GM19238 (cell line): Measurements from ENCODE around the gene ZBTB20.
"Not testable (repeated sequence)": the region's sequence is repeated elsewhere in the genome, so short reads cannot be mapped to it uniquely, and the experiment has no call there.

Experiments
- DNase-seq: peaks from one replicate; pipeline ENCODE4 v3.0.0; 2011; ENCODE audit warnings: low spot score; ENCODE audit not compliant: insufficient read length

ZBTB20 gene

DNA sequence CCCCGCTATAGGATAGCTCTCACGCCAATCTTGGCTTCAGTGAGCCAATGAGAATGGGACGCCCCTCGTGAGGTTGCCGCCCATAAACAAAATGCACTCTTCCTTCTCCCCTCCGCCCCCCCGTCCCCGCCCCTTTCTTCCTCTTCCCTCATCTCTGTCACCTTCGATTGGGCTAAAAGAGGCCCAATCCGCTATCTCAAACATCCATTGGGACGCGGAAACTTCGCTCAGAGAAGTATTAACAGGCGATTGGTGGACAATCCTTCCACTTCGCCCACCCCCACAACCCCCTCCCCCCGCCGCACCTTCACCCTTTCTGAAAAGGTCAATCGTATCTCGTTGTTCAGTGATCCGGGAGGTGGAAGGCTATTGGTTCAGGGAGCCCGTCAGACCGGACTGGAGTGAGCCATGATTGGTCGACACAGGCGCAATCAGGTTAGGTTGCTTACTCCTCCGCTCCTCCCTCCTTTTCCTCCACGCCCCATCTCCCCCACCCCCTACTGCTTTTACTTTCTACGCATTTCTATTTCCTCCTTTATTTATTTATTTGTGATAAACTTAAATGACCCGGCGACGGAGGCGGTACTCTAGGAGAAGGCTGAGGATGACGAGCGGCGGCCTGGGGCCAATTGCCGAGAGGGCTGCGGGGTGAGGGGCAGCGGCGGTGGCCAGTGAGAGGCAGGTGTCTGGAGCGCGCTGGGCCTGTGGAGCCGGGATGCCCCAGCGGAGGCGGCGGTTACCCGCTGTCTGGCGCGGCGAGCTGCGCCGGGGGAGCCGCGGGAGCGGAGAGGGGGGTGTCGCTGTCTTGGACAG lies 447 bp upstream of the ZBTB20 start:
- peak; percentile 77 for DNase-seq

DNA sequence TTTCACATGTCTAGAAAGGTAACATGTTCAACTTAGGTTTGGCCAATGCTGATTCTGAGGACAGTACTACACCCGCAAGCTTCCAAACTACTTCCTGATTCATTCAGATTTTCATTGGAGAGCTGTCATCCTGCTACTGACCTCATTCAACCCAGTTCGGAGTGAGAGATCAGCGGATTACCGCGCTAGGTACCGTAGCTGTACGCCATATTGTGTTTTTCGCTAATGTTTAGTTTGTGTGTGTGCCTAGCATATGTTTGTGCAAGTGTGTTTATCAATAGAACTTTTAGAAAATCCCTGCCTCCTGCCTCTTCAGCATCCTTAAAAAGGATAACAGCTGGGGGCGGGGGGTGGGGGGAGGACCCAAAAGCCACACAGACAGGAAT lies 1.1 kb downstream of the ZBTB20 start:
- DNase-seq: no peak

DNA sequence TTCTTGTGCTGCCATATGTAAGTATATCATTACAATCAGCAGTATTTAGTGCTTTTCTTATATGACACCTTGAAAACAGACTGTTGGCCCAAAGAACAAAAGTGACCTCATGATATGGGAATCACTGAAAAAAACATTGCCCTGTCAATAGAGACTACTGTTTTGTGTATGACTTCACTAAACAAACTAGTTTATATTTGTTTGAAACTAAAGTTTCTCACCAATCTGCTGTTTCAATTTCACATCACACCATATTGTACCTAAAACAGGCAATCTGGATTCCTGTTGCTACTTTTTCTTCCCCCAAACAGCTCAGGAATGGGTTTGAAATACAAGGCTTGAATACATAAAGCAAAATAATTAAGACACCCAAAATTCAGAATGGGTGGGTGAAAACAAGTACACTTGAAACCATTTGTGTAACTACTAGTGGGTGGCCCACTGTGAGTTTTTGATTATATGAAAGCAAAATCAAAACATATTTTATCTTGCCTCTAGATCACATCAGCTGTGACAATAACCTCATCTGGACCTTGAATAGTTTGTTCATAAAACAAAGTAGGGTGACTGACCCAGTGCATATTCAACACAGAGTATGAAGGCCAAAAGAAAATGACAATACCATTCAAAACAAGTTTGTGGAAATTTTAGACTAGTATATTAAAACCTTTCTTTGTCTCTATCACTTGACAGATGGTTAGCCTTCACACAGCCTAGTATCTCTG lies 5.9 kb downstream of the ZBTB20 start:
- no peak for DNase-seq

DNA sequence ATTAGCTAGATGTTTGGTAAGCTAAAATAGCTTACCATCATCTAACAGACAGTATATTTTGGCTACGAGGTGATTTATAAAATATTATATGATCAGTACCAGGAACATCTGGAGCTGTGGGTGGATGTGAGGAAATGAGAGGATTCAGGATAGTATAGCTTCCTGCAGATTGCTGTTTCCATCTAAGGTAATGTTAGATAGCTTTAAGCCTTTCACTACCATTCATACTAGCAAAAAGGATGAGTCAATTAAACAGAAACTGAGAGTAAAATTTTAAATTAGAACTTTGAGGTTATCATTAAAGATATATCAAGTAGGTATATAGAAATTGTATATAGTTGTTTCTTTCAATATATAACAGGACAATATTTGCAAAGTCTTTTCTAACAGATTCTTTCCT lies 8.0 kb downstream of the ZBTB20 start:
- DNase-seq: no peak

DNA sequence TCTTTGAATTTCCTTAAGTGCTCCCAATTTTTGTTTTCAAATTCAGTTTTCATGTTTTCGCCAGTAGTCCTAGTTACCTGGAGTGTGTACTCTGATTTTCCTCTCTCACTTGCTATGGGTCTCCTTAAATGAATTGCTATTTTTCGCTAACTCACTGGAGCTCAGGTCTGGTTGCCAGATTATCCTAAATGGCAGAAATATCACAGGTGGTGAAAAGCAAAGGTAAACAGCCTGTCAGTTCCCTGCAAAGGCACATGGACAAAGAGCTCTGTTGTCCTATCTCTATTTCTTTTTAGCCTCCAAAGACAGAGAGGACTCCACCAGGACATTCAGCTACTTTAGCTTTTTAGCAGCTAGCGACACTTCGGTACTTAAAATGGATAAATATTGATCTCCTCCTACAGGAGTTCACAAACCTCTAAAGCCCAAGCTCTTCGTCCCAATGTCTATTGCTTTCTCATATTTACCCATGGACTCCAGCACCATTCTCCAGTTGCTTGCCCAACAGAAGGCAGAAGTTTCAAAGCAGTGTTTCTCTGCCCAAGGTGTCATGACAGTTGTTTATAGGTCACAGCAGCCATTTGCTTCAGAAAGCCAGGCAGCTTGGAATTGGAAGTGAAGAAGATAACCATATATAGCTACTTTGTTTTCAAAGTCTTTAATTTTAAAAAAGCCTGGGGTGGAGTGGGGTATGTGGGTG lies 12.3 kb downstream of the ZBTB20 start:
- DNase-seq: no peak

DNA sequence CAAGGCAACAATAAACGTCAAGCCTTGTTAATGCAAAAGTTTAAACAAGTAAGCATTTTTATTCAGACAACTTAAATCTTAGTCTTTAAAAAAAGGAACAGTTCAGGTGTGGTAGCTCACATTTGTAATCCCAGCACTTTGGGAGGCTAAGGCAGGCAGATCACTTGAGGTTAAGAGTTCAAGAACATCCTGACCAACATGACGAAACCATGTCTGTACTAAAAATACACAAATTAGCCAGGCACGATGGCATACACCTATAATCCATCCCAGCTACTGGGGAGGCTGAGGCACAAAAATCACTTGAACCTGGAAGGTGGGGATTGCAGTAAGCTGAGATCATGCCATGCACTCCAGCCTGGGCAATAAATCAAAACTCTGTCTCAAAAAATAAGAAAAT lies 19.9 kb downstream of the ZBTB20 start:
- DNase-seq: no peak

DNA sequence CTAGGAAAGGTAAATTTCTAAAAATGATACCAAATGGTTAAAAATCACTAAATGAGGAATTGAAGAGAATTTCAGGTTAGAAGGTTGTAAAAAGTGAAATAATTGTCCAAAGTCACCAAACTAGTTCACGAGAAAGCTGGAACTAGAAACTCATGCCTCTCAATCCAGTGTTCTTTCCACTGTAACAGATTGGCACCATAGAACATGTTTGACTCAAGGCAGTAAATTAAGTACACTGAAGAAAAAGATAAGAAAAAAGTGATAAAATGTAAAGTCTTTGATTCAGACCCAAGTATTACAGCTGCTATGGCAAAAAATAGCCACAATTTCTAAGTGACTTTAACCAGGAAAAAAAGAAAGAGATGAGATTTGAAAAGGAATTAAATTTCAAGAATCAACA lies 26.5 kb downstream of the ZBTB20 start:
- no peak for DNase-seq

DNA sequence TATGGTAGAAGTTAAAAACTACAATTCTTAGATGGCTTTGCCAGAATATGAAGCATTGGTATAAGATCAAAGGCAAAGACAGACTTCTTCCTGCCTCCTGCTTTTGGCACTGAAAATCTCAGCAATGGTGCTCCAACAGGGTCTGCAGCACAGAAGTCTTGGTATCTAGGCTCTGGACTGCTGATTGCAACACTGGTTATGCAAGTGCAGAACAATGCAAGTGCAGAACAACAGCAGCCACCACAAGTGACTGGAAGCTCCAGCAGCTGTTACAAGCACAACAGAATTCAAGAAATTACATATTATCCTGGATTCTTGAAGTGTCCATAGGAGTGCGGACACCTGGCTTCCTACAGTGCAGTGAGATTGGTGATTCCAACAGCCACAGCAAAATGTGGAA lies 33.7 kb downstream of the ZBTB20 start:
- DNase-seq: no peak

DNA sequence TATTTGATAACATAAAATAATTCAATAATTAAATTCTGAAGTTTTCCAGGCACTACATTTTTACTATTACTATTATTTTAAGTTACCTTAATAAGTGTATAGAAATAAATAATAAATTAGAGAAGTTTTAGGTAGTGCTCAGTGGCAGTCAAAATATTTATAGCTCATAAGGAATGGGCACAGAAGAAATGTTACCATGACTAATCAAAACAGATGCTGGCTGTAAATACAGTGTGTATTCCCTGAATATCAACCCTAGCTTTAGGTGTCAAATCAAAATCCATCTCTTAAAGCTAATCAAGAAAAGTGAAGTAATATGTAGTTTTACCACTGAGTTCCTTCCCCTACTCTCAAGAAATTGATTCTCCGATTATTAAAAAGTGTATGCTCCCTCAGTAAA lies 35.5 kb downstream of the ZBTB20 start:
- DNase-seq: no peak

DNA sequence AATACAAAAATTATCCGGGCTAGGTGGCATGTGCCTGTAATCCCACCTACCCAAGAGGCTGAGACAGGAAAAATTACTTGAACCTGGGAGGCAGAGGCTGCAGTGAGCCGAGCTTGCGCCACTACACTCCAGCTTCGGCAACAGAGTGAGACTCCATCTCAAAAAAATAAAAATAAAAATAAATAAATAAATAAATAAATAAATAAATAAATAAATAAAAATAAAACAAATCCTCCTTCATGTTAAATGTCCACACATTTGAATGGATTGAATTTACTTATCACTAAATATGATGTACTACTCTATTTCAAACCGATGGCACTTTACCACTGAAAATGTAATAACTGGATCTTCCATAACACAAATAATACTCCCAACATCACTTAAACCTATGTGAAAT lies 36.3 kb downstream of the ZBTB20 start:
- DNase-seq: no peak

DNA sequence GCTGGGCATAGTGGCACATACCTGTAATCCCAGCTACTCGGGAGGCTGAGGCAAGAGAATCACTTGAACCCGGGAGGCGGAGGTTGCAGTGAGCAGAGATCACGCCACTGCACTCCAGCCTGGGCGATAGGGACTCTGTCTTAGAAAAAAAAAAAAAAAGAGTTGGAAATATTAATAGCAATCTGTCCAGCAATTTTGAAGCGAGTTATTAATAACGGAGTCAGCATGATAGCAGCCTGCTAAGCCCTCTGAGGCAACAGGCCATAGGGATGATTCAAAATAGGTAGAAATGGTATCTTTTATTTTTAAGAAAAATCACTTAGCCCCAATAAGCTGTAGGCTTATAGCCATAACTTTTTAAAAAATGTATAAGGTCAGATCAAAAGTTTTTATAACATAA lies 37.0 kb downstream of the ZBTB20 start:
- not testable (repeated sequence) for DNase-seq

DNA sequence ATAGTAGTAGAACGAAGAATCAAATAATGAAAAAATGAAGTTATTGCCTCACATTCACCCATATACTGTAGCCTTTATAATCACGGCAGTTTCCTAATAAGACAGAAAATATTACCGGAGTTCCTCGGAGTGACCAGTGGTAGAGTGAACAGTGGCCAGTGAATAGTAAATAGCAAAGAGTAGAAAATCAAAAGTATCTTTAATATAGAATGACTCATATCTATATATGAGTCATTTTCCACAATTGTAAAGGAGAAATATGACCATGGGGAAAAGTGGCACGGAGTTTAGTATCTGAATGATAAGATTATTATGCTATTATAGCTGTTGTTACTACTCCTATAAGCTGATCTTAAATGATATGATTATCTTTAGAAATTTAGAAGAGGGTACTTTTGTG lies 38.5 kb downstream of the ZBTB20 start:
- DNase-seq: no peak

DNA sequence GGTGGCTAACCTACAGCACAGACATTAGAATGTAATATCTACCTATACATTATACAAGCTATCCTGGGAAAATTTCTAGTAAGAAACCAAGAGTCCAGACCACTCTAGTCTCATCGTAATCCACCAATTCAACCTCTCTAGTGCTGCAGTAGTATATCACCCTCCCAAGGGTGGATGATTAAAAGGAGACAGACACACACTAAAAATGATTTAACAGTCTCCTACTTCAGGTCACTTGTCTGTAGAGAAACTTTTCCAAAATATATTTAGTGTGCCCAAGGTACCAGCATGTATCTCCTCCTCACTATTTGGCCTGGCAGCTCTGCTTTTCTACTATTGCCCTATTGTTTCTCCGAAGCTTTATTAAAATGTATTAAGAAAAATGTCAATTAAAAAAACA lies 45.0 kb downstream of the ZBTB20 start:
- DNase-seq: no peak

DNA sequence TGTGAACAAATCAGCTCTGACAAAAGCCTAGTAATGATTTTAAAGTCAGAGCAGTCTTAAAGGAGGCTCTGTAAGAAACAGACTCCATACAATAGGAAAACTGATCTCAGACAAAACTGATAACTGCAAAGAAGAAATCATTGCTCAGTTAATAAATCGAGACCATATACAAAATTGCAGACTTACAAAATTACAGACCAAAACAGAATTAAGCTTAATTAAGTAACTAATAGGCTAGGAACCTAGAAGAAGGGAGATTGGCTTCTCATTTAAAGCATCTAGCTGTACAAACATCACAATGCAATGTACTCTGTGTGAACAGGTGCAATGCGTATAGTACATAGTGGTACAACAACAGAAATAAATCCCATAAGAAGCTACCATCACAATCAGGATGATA lies 46.3 kb downstream of the ZBTB20 start:
- no peak for DNase-seq

DNA sequence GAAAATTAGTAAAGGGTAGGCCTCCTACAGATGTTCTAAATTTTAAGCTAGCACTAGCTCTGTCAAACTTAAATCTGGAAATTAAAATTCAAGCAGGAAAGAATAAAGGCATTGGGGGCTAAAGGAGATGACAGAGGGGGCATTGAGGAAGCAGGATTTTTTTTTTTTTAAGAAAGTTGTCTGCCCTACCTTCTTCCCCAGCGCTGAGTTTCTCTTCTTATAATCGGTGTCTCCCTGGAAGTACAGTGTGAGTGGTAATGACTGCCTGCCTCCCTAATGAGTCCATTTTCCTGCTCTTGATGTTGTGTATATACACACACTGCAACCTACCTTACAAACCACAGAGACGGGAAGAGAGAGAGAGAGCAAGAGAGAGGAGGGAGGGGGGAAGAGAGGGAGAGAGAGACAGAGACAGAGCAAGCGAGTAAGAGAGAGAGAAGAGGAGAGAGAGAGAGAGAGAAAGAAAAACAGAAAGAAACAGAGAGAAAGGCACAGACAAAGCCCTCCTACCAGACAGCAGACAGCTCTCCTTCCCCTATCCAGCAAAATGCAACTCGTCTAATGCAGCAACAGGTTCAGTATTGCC lies 47.0 kb downstream of the ZBTB20 start:
- DNase-seq: no peak

DNA sequence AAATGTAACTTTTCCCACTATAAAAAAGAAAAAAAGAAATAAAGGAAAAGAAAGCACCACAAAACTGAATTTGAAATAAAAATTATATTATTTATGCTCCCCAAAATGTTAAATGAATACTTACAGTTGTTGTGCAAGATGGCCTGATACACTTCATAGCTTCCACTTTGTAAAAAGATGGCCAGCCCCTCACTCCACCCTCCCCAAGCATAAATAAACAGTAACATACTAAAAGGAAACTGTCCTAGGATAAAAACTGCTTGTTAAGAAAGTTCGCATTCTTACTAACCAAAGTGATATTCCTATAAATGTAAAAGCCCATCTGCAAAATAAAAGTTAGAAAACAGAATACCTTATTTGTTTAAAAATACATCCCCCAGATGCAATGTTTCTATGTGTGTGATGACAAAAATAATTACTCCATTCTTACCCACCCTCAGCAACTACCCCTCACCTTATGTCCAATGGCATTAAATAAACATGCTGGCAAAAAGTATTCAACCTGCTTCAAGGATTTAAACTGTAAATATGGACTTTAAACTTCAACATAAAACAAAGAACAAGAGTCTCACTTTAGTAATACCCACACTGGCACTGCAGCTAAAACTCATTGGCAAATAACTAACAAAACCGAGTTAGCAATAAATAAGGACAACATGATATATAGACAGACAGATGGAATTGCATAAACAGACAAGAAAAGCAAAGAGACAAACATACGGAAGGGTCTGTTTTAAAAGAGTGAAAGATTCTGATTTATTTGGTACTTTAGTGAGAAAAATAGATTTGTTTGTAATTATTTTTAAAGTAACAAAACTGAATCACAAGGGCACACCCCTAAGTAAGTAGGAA lies 47.7 kb downstream of the ZBTB20 start:
- DNase-seq: no peak

DNA sequence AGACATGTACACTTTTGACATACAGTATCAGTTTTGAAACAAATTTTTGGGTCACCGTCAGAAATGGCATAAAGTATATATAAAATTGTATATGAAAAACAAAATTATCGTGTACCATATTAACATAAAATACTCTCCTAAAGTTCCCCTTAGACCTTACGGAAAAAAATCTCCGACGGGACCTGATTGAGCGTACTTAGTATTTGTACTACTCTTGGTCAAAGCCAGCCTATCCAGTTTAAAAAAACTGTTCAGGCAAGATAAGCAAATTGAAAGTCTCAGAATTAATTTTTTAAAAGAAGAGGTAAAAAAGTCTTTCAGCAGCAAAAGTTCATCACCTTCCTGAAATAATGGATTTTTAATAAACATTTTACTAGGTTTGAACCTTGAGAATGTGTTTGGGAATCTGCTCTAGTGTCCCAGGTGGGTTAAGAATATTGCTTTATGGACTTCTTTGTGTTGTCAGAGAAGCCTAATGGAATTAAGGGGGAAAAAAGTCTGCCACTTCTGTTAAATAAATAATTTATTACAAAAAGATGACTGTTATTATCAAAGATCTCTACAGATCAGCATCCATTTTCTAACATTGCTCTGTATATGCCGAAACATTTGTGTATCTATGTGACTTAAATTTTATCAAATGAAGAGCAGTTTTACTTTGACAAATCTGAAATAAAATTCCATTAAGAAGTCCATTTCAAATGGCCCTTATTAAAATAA lies 48.6 kb downstream of the ZBTB20 start:
- no peak for DNase-seq

DNA sequence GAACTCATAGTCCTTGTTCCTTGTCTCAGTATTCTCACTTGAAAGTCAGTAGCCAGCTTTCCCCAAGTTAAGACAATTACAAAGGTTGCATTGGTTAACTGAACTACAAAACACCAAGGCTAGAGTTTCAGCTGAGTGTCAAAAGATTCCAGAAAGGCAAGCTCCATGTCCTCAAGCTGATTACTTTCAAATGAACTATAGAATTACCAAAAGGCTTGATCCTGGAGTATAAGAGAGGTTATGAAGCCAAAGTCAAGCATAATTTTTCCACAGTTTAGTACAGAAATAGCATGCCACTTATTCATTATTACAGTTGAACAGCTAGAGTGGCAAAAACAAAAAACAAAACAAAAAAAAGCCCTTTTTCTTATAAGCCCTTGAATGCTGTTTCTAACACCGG lies 51.9 kb downstream of the ZBTB20 start:
- no peak for DNase-seq

DNA sequence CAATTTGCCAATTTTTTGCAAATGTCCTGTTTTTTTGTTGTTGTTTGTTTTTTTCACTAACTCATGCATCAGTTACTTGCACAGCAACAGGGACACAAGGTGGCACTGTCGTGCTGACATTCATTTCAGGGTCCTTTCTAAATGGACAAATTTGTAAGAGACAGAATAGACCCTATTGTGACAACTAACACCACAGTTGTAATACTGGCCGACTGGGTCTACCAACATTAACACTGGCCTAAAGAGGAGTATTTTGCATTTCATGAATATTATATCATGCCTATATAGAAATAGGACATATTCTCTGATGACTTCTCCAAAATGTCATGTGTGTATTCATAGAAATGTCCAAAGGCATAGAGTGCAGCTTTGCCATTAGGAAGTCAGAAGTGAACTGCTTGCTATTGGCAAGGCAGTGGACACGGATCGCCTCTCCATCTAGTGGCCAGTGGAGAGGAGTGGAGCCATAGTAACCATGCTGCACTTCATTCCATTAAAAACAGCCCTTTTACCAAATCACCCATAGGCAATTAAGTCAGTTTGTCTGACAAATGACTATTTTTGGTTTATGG lies 54.8 kb downstream of the ZBTB20 start:
- no peak for DNase-seq

DNA sequence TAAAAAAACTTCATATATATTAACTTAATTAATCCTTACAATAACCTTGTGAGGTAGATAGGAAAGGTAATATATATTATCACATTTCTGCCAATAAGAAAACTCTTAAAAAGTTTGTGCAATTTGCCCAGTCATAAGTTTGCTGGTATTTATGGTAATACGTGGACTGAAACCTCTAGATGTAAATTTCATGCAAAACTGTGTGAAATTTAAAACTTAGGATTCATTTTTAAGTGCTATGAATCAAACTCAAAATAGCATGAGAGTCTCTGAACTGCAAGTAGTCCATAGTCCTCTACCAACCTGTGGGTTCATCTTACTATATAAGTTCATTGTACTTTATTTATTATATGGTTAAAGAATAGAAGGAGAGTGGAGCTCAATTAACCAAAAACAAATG lies 56.4 kb downstream of the ZBTB20 start:
- no peak for DNase-seq
